AG04449 (cell line): ENCODE measurements around the gene MRPS23.
A peak's percentile ranks its signal among the peaks of the same experiment; 100 is the strongest.

Experiments
- CTCF ChIA-PET: fragments of 350-600 bp; formaldehyde crosslinking; extraction: SDS; loops from one replicate; lab custom pipeline; 2021; ENCODE audit warnings: antibody characterized with exemption; lab: Yijun Ruan, JAX
- POLR2A ChIA-PET: fragments of 400-600, 350-600 bp; formaldehyde crosslinking; extraction: SDS; loops from one replicate; lab custom pipeline; 2020; ENCODE audit warnings: antibody characterized with exemption, inconsistent platforms; lab: Yijun Ruan, JAX
- DNase-seq: peaks from one replicate; pipeline ENCODE4 v3.0.0-alpha.2; 2010; ENCODE audit warnings: low read depth, low spot score
- H3K4me3 ChIP-seq: 2 replicates; pipeline ENCODE4 v1.5.1; 2011; ENCODE audit warnings: low read depth, mild to moderate bottlenecking, control low read depth, low read length
- TF ChIP-seq, protein P1 (sequence below): IDR thresholded peaks from one replicate; pipeline ENCODE4 v1.5.1; 2011; ENCODE audit warnings: mild to moderate bottlenecking, moderate library complexity, low read length, control low read depth, inconsistent platforms; ENCODE audit not compliant: insufficient read depth; ENCODE audit errors: missing control alignments

The MRPS23 gene

GRCh38 chr17:57881143-57881542, 31.3 kb upstream of the MRPS23 start:
- H3K4me3 ChIP-seq, result no peak overlapping the region
- POLR2A ChIA-PET, result interaction anchor here (0.7 to 3.9 kb wide), 6 partner anchors 11 to 118 kb away, joined by 3 to 23 read pairs (median 4); no protein-coding TSS in a partner anchor
- TF ChIP-seq, protein P1, sequence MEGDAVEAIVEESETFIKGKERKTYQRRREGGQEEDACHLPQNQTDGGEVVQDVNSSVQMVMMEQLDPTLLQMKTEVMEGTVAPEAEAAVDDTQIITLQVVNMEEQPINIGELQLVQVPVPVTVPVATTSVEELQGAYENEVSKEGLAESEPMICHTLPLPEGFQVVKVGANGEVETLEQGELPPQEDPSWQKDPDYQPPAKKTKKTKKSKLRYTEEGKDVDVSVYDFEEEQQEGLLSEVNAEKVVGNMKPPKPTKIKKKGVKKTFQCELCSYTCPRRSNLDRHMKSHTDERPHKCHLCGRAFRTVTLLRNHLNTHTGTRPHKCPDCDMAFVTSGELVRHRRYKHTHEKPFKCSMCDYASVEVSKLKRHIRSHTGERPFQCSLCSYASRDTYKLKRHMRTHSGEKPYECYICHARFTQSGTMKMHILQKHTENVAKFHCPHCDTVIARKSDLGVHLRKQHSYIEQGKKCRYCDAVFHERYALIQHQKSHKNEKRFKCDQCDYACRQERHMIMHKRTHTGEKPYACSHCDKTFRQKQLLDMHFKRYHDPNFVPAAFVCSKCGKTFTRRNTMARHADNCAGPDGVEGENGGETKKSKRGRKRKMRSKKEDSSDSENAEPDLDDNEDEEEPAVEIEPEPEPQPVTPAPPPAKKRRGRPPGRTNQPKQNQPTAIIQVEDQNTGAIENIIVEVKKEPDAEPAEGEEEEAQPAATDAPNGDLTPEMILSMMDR, result no peak
- CTCF ChIA-PET, result interaction anchor here (3.3 to 36.7 kb wide), 4 partner anchors 11 to 117 kb away, joined by 11 to 1361 read pairs (median 122); partner anchors contain the start of genes SRSF1 and VEZF1
- peak; percentile 82 for DNase-seq

GRCh38 chr17:57880086-57880456, 30.2 kb upstream of the MRPS23 start:
- POLR2A ChIA-PET, result interaction anchor here (2.2 to 3.9 kb wide), 3 partner anchors 12 to 108 kb away, joined by 8 to 23 read pairs (median 9); partner anchors contain the start of gene VEZF1
- H3K4me3 ChIP-seq, result no peak overlapping the region
- TF ChIP-seq, protein P1, result no peak
- no peak for DNase-seq
- CTCF ChIA-PET, result interaction anchor here (1.3 to 36.7 kb wide), 6 partner anchors 9 to 118 kb away, joined by 4 to 1361 read pairs (median 72); partner anchors contain the start of genes SRSF1 and VEZF1

DNA sequence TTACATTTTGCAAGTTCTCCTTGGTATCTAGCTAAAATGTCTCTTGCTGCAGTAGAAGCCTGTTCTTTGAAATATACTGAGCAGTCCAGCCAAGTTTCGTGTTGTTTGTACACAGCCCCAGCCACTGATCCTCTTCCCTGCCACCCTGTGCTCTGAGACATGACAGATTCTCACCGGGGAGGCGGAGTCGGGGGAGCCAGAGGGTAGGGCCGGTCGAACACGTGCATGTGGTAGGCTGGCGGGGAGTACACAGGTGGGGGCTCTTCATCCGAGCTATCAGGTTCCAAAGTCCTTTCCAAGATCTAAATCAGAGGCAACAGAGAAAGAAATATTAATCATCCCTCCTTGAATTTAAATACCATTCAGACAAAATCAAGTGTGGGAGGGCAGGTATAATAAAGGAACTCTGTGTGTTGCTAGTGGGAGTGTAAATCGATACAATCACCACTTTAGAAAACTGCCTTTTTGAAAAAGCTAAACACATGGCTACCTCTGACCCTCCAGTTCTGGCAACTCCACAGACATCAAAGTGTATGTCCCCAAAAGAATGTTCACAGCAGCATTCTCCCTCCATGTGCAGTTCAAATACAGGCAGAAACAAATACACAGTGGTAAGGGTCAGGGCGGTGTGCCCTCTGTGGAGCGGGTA, 29.7 kb upstream of the MRPS23 start:
- H3K4me3 ChIP-seq, result no peak overlapping the region
- TF ChIP-seq, protein P1, result no peak
- ChIA-PET CTCF (interaction anchor here (1.0 to 36.7 kb wide), 9 partner anchors 9 to 118 kb away, joined by 3 to 1361 read pairs (median 11); partner anchors contain the start of genes SRSF1 and VEZF1), POLR2A (interaction anchor here (1.0 to 3.9 kb wide), 11 partner anchors 11 to 752 kb away, joined by 3 to 23 read pairs (median 8); partner anchors contain the start of genes CUEDC1 and VEZF1)
- DNase-seq, result no peak

GRCh38 chr17:57877803-57878377, 28.0 kb upstream of the MRPS23 start:
- no peak overlapping the region for H3K4me3 ChIP-seq
- TF ChIP-seq, protein P1, result no peak
- POLR2A ChIA-PET, result interaction anchor here (0.9 to 3.9 kb wide), 6 partner anchors 9 to 129 kb away, joined by 3 to 23 read pairs (median 4); partner anchors contain the start of gene SRSF1
- CTCF ChIA-PET, result interaction anchor here (0.6 to 36.7 kb wide), 10 partner anchors 9 to 120 kb away, joined by 3 to 1361 read pairs (median 18); partner anchors contain the start of genes SRSF1 and VEZF1
- no peak for DNase-seq

GRCh38 chr17:57876866-57877237, 27.0 kb upstream of the MRPS23 start:
- ChIA-PET CTCF (interaction anchor here (0.8 to 36.7 kb wide), 11 partner anchors 9 to 121 kb away, joined by 3 to 1361 read pairs (median 18); partner anchors contain the start of genes SRSF1 and VEZF1), POLR2A (interaction anchor here (3.7 kb wide), 1 partner anchor 16 kb away, joined by 15 read pairs; no protein-coding TSS in a partner anchor)
- DNase-seq, result no peak
- TF ChIP-seq, protein P1, result no peak
- H3K4me3 ChIP-seq, result no peak overlapping the region
